Measurements from ENCODE around the gene BANP.
A peak's percentile ranks its signal among the peaks of the same experiment; 100 is the strongest.
"Not testable (repeated sequence)": the region's sequence is repeated elsewhere in the genome, so short reads cannot be mapped to it uniquely, and the experiment has no call there.

The BANP gene

DNA sequence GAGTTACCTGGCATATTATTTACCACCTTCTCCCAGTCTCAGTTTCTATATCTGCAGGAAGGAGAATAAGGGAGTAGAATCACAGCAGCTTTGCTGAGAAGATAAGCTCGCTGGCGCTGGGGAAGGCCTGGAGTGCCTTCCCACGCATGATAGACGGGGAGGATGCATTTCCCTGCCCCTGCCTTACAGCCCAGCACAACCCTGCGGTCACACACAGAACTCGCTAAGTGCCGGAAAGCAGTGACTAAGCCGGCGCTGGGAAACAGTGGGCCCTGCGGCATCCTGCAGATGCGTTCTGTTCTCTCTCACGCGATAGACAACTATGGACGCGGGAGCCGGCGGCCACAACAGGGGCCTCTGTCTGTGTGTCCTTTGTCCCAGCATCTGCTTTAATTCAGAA lies 19.7 kb upstream of the BANP start:
- TF ChIP-seq, protein P1, sequence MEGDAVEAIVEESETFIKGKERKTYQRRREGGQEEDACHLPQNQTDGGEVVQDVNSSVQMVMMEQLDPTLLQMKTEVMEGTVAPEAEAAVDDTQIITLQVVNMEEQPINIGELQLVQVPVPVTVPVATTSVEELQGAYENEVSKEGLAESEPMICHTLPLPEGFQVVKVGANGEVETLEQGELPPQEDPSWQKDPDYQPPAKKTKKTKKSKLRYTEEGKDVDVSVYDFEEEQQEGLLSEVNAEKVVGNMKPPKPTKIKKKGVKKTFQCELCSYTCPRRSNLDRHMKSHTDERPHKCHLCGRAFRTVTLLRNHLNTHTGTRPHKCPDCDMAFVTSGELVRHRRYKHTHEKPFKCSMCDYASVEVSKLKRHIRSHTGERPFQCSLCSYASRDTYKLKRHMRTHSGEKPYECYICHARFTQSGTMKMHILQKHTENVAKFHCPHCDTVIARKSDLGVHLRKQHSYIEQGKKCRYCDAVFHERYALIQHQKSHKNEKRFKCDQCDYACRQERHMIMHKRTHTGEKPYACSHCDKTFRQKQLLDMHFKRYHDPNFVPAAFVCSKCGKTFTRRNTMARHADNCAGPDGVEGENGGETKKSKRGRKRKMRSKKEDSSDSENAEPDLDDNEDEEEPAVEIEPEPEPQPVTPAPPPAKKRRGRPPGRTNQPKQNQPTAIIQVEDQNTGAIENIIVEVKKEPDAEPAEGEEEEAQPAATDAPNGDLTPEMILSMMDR (IDR thresholded peaks at IDR 0.05; ENCODE audit: low read depth, low read length) = no peak
- DNase-seq (ENCODE audit: low read depth, low spot score) = peak; percentile 73
- no peak overlapping the region for H3K4me3 ChIP-seq (ENCODE audit: low read depth, low read length)
- in situ Hi-C loops (cut with HindIII; ENCODE audit: low sequenced_read_pairs) = no loop called here

DNA sequence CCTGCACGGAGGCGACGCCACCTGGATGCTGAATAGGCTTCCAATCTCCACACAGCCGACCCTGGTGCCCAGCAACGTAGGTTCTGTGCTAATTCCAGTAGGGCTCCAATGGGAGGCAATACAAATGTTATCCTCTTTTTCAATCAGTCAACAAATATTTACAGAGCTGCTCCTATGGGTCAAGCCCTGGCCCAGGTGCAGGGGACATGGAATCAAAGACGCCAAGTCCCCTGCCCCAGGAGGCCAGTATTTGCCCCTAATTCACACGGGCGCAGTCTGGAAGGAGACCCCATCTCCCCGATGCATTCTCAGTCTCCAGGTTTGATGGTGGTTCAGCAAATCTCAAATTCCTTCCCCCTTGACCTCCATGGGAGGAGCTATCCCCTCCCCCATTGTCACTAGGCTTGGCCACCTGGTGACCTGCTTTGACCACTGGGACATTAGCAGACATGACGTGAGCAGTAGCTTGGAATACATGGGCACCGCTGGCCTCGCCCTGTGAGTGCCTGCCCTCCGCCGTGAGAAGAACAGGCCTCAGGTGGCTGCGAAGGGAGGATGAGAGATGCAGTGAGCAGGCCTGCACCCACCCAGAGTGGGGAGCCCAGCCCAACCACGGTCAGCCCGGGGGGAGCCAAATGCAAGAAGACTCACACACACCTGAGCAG lies 18.6 kb upstream of the BANP start:
- H3K4me3 ChIP-seq (ENCODE audit: low read depth, low read length); DNase-seq (ENCODE audit: low read depth, low spot score); in situ Hi-C loops (cut with HindIII; ENCODE audit: low sequenced_read_pairs): not testable (repeated sequence)

DNA sequence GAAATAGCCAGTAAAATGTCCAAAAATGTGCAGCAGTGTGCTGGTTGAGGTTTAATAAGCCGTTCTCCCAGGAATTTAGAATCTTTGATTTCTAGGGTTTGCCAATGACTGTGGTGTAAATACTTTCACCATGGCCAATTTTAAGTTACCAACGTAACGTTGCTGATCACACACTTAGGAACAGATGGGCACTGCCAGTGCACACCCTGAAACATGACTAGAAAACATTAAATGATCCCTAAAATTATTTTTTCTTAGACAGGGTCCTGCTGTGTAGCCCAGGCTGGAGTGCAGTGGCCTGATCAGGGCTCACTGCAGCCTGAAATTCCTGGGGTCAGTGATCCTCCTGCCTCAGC lies 18.1 kb upstream of the BANP start:
- H3K4me3 ChIP-seq (ENCODE audit: low read depth, low read length) = no peak overlapping the region
- TF ChIP-seq, protein P1 (IDR thresholded peaks at IDR 0.05; ENCODE audit: low read depth, low read length) = no peak
- DNase-seq (ENCODE audit: low read depth, low spot score) = no peak
- in situ Hi-C loops (cut with HindIII; ENCODE audit: low sequenced_read_pairs) = no loop called here

DNA sequence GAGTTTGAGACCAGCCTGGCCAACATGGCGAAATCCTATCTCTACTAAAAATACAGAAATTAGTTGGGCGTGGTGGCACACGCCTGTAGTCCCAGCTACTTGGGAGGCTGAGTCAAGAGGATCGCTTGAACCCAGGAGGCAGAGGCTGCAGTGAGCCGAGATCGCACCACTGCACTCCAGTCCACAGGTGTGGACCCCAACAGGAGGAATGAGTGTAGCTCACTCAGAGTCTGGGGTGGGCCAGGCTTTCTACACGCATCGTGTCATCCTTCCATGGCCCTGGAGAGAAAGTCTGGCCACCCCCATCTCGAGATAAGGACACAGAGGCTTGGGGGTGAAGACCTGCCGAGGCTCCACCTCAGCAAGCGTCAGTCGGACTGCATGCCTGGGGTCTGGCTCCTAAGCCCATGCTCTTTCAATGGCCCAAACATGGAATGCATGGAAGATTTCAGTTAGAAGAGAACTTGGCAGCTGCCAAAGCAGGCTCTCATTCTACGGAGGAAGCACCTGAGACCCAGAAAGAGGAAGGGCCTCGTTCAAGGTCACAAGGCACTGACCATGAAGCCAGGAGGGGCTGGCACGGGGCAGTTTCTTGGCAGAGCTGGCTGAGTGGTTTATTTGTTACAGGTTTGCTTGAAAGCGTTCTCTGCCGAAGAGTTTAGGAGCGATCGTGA lies 16.3 kb upstream of the BANP start:
- DNase-seq (ENCODE audit: low read depth, low spot score); in situ Hi-C loops (cut with HindIII; ENCODE audit: low sequenced_read_pairs); H3K4me3 ChIP-seq (ENCODE audit: low read depth, low read length): not testable (repeated sequence)

DNA sequence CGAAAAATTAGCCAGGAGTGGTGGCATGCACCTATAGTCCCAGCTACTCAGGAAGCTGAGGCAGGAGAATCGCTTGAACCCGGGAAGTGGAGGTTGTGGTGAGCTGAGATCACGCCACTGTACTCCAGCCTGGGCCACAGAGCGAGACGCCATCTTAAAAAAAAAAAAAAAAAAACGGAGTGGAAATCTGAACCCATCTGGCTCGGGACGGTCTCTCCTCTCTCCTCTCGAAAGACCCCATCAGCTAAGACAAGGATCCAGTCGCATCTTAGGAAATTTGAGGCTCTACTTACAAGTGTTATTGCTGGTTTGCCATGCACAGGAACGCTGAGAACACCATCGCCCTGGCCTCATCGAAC lies 15.2 kb upstream of the BANP start:
- in situ Hi-C loops (cut with HindIII; ENCODE audit: low sequenced_read_pairs); H3K4me3 ChIP-seq (ENCODE audit: low read depth, low read length); DNase-seq (ENCODE audit: low read depth, low spot score): not testable (repeated sequence)

DNA sequence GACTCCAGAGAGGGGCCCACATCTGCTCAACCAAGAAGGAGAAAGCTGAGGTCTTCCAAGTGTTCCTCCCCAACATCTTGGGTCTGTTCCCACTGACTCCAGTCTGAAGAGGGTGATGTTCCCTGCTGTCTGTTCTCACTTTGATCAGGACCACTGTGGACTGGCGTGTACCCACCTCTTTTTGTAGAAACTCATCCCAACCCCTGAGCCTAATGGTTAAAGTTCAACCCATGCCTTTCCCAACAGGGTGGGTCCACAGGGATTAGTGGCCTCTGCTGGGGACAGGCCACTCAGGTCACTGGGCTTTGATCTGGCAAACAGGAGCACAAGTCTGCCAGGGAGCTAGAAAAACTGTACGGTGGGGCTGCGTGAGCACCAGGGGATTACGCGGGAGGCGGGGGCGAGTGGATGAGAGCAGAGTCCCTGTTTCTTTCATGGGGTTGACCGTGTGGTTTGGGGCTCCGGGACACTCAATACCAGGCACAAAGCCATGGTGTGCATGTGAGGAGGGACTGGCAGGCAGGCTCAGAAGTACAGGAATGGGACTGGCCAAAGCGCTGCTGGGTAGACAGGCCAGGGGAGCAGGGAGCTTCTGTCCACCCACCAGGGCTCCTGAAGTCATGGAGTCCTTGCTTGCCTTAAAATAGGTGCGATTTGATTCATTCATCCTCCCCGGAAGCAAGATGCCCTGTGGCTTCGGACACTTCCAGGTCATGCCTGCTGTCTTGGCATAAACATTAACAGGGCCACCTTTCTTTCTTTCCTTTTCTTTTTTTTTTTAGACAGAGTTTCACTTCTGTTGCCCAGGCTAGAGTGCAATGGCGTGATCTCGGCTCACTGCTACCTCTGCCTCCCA lies 14.6 kb upstream of the BANP start, which contains the start of gene CA5A:
TSS of gene CA5A (minus strand) at position 155 of the 856 bp plus-strand sequence. CDS start at position 76, 79 bp downstream.
- no peak for DNase-seq (ENCODE audit: low read depth, low spot score)
- H3K4me3 ChIP-seq (ENCODE audit: low read depth, low read length) = no peak within 1 kb of the TSS
- in situ Hi-C loops (cut with HindIII; ENCODE audit: low sequenced_read_pairs) = no loop called here
- TF ChIP-seq, protein P1 (IDR thresholded peaks at IDR 0.05; ENCODE audit: low read depth, low read length) = no peak

DNA sequence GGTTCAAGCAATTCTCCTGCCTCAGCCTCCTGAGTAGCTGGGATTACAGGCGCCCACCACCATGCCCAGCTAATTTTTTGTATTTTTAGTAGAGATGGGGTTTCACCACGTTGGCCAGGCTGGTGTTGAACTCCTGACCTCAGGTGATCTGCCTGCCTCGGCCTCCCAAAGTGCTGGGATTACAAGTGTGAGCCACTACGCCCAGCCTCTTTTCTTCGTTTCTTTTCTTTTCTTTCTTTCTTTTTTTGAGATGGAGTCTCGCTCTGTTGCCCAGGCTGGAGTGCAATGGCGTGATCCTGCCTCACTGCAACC lies 14.0 kb upstream of the BANP start:
- H3K4me3 ChIP-seq (ENCODE audit: low read depth, low read length); DNase-seq (ENCODE audit: low read depth, low spot score); in situ Hi-C loops (cut with HindIII; ENCODE audit: low sequenced_read_pairs): not testable (repeated sequence)

DNA sequence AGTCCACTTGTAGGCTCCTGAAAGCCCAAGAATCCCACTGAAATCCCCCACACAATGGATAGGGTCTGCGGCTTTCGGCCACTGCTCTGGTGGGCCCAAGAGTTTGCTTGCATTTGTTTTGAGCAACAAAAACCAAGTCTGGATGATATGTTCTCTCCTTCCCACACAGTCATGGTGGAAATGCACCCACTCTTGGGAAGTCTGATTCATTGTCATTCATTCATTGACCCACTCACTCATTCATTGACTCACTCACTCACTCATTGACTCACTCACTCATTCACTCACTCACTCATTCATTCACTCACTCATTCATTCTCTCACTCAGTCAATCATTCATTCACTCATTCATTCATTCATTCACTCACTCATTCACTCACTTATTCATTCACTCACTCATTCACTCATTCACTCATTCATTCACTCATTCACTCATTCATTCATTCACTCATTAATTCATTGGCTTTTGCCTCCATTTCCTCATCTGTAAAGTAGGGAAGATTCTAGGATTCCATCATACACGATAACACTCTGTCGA lies 12.8 kb upstream of the BANP start:
- in situ Hi-C loops (cut with HindIII; ENCODE audit: low sequenced_read_pairs) = no loop called here
- no peak overlapping the region for H3K4me3 ChIP-seq (ENCODE audit: low read depth, low read length)
- TF ChIP-seq, protein P1 (IDR thresholded peaks at IDR 0.05; ENCODE audit: low read depth, low read length) = no peak
- no peak for DNase-seq (ENCODE audit: low read depth, low spot score)
